Measurements from ENCODE around the gene RTP3.
A peak's percentile ranks its signal among the peaks of the same experiment; 100 is the strongest.
"Not testable (repeated sequence)": the region's sequence is repeated elsewhere in the genome, so short reads cannot be mapped to it uniquely, and the experiment has no call there.

The RTP3 gene

DNA sequence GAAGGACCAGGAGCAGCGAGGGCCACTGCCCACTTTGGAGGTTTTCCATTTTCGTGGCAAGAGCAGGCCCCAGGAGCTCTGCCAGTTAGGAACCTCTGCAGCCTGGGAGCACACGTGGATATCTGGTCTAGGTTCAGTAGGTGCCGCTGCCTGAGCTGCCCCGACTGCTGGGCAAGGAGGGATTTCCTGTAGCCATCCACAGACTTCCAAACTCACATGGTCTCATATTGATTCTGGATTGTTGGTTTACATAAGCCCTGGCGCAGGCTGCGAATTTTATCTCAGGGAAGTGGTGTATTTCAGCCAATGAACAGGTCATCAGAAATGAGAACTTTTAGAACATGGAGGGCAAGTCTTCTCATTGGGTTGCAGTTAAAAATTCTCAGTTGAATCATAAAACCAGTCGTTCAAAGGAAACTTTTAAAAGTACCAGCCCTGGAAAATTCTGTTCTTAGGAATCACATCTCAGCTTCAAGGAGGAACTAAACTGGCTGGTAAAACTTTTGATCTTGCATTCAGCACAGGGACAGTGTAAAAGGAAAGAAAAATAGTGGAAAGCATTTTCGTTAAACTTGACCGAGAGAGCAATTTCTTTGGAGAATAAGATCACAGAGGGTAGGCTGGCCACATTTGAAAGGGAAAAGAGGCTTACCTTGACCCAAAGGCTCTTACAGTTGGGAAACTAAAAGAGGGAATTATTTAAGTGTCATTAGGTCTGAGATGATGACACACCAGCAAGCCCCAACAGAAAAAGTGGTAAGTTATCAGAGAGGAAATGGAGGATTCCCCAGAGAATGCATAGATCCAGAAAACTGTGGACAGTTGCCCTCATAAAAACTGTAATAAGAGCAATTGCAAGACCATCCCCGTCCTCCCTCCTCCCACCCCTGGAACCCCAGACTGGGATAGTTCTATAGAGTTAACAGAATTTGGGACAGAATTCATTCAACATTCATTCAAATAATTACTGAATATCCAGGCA is 6.4 kb upstream of the RTP3 start:
- no peak for DNase-seq (ENCODE audit: low read depth, low spot score)

DNA sequence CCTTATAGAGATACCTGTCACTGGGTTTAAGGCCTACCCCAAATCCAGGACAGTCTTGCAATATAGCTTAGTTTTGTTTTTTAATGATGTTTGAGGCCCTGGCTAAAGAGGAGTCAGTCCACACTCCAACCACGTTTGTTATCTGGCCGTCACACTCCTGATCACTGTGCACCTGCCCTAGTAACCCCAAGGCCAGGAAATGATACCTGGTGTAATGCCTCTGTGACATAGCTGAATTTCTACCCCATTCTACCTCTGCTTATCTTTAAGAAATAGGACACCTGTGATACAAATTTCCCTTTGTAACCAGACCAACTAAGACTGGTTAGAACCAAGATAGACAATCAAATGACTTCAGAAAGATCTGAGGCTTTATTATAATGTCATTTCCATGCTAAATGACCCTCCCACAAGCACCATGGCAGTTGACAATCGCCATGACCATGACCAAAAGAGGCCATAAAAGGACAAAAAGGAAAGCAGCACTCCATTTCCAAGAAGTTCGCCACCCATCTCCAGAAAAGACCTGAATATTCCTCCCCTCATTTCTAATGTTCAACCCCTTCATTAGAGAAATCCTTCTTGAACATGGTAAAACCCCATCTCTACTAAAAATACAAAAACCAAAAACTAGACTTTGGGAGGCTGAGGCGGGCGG is 4.8 kb upstream of the RTP3 start:
- no peak for DNase-seq (ENCODE audit: low read depth, low spot score)

DNA sequence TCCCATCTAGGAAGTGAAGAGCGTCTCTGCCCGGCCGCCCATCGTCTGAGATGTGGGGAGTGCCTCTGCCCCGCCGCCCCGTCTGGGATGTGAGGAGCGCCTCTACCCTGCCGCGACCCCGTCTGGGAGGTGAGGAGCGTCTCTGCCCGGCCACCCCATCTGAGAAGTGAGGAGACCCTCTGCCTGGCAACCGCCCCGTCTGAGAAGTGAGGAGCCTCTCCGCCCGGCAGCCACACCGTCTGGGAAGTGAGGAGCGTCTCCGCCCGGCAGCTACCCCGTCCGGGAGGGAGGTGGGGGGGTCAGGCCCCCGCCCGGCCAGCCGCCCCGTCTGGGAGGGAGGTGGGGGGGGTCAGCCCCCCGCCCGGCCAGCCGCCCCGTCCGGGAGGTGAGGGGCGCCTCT is 3.3 kb upstream of the RTP3 start:
- not testable (repeated sequence) for DNase-seq (ENCODE audit: low read depth, low spot score)

DNA sequence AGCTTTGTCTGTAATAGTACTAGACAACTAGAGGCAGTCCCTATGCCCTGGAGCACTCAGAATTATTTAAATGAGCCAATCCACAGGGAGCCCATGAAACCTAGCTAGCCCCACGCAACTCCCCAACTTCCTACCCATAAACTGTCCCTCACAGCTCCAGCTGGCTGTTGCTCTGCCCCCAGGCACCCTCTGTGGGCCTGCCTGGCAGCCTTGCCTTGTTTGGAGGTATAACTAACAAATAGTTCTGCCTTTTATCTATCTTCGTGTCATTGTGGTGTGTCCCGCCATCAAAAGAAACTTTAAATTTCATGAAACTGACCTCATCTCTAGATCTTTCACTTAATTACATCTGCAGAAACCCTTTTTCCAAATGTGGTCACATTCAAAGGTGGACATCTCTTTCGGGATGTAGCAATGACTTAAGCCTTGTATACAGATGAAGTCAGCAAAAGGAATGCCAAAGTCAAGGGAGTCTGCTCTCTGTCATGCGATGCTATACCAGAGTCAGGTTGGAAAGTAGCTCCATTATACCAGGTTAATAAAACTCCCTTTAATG is 1.8 kb upstream of the RTP3 start:
- DNase-seq (ENCODE audit: low read depth, low spot score) = peak; percentile 83

DNA sequence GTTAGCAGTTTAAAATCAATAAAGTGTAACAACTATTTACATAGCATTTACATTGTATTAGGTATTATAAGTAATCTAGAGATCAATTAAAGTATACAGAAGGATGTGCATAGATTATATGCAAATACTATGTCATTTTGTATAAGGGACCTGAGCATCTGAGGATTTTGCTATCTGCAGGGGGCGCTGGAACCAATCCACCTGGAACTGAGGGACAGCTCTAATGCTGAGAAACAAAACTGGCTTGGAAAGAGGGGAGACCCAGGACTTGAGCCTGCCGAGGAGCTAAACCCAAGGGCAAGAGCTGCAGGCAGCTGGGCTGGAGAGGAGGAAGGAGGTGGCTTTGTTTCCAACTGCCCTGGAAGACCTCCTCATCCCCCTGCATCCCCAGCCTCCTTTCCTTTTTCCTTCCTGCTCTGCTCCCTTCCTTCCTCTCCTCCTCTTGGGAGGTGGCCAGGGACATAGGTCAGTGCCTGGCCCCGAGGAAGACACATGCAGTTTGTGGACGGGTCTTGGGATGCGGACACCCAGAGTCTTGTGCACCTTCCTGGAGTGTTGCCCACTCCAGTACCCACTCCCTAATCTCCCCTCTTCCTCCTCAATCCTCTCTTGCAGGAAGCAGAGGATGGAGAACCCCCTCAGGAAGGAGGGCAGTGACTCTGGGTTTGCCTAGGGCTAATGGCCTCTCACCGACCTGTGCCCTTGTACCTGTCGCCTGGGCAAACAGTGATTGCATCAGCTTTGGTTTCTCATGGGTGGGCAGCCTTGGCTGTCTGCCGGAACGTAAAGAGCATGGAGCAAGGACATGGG is 825 bp upstream of the RTP3 start:
- DNase-seq (ENCODE audit: low read depth, low spot score) = peak; percentile 31

DNA sequence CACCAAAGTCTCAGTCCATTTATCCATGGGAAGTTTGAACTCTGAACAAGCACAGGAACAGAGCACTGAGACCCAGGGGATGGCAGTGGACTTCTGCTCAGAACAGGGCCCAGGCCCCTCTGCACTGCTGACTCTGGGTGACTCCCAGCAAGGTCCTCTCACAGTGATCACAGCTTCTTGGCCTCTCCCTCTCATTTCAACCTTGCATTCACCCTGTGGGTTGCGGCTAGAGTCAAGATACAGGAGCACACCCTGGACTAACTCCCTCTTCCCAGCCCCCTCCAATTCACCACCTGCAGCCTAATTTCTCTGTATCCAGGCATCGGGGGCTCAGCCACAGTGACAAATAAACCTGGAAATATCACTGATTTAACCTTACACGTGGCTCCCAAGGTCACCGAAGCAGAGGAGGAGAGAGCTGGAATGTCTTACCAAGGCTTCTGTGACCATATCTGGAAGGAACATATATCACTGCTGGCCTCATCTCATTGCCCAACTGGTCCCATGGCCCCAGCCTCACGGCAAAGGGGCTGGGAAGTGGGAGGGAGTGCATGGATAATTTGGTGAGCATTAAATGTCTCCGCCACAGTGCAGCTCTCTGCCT is 1.2 kb downstream of the RTP3 start:
- DNase-seq (ENCODE audit: low read depth, low spot score) = no peak

DNA sequence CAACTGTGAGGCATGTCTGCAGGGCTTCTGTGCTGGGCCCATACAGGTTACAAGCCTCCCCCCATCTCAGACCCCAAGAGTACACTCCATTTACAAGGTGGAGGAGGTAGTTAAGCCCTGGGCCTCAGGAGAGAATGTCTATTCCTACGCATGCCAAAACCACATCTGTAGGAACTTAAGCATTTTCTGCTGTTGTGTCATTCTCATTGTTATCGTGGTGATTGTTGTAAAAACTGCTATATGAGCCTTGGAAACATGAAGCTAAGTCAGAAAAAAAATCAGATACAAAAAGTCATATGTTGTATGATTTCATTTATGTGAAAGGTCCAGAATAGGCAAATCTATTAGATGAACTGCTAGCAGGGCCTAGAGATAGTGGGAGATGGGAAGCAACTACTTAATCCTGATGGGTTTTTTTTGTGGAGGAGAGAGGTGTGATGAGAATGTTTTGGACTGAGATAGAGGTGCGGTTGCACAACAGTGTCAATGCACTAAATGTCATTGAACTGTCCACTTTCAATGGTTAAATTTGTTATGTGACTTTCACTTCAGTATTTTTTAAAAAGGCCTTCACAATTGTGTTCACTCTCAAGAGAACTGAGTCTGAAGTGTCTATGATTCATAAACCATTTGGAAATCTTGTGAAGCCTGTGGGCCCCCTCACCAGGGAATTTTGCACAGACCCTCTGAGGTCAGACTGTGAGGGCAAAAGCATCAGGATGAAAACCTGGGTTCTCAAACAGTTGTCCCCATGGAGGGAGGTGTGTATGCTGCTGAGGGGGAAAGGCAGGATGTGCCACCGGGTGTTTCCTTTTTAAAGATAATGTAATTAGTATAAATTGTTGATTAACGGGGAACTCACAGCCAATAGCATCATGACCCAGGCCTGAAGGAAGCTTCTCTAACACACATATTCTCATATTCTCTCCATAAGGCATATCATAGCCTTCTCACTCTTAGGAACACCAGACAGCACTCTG is 3.2 kb downstream of the RTP3 start:
- DNase-seq (ENCODE audit: low read depth, low spot score) = no peak

DNA sequence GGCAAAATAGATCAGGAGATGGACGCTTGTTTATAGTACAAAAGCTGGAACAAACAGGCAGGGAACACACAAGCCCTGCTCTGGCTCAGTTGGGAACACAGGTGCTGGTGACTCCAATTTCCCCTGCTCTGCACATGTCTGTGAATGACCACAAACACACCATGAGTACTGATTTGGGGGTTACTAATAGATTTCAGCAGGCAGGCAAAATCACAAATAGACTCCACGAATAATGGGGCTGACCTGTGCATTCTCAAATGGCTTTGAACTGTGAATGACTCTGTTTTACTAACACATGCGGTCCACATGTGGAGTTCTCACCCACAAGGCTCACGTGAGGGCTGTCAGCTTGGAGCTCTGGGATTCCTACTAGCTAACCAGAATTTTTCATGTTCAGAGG is 3.9 kb downstream of the RTP3 start:
- no peak for DNase-seq (ENCODE audit: low read depth, low spot score)

DNA sequence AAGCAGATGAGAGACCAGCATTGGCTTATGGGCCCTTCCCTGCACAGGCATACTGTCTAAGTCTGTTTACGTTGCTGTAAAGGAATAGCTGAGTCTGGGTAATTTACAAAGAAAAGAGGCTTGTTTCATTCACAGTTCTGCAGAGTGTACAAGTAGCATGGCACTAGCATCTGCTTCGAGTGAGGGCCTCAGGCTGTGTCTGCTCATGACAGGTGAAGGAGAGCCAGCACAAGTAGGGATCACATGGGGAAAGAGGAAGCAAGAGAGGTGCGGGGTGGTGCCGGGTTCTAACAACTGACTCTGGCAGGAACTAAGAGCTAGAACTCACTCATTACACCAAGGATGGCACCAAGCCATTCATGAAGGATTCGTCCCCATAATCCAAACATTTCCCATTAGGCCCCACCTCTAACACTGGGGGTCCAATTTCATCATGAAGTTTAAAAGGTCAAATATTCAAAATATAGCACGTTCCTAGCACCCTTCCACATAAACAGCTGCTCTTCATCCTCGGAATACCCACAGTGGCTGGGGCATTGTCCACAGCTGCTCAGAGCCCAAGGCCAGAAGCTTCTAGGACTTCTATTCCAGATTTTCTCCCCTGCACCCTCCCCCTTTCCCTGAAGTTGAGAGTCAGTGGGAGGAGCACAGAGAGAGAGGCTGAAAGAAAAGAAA is 5.6 kb downstream of the RTP3 start:
- no peak for DNase-seq (ENCODE audit: low read depth, low spot score)

DNA sequence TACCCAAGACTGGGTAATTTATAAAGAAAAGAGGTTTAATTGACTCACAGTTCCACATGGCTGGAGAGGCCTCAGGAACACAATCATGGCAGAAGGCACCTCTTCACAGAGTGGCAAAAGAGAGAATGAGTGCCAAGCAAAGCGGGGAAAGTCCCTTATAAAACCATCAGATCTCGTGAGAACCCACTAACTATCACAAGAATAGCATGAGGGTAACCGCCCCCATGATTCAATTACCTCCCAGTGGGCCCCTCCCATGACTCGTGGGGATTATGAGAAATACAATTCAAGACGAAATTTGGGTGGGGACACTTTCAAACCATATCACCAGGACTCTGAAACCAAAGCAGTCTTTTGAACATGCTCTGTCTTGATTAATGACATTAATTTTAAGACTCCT is 7.0 kb downstream of the RTP3 start:
- no peak for DNase-seq (ENCODE audit: low read depth, low spot score)

DNA sequence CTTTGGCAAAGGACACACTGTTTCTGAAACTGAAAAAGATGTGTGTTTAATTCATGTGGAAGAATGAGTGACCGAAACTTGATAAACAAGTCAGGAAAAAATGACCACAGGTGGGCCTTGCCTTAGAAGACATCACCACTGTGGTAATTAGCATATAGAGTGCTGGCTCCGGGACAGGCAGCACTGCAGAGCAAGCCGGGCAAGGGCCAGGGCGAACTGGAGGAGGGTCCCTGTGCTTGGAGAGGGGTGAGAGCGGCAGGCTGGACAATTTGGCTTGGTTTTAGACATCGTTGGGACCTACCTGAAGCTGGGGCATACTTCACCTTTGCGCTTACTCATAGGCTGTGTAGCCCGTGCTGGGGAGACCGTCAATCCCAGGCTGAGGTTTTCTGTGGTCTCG is 8.2 kb downstream of the RTP3 start:
- DNase-seq (ENCODE audit: low read depth, low spot score) = no peak

DNA sequence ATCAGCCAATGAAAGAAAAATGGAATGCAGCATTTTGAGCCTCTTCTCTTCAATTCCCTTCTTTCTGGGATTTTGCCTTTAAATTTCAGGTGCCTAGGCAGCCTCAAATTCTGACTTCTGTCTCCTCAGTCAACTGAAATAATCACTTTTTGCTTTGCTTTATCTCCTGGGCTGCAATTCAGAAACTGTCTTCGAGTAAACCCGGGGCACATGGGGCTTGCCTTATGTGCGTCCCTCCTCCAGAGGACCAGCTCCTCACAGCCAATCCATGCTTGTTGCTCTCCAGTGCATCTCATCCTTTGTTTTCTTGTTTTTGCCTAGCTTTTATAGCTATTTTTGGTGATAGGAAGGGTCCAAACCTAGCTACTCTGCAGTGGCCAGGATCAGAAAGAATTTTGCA is 8.8 kb downstream of the RTP3 start:
- no peak for DNase-seq (ENCODE audit: low read depth, low spot score)

DNA sequence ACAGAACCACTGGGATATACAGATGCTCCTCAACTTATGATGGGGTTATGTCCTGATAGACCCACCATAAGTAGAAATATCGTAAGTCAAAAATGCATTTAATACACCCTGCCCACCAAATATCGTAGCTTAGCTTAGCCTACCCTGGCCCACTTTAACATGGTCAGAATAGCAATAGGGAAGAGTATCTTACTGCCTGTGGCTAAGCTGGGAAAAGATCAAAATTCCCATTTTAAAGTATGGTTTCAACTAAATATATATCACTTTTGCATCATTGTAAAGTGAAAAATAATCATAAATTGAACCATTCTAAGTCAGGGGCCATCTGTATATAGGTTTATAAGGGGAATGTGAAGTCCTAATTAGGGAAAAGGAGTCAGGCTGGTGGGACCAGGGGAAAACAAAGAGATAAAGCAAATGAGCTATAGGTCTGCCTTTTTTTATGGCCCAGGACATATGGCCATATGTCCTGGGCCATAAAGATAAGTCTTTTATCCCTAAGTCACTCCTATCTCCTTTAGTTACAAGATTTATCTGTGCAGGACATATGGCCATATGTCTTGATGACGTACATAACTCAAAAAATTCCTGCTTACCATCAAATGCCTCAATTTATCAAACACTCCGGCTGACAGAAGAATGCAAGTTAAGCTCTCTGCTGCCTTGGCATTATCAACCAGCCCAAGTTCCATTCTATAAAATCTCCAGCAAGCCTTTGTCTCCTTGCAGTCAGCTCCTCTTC is 11.2 kb downstream of the RTP3 start:
- DNase-seq (ENCODE audit: low read depth, low spot score) = no peak

DNA sequence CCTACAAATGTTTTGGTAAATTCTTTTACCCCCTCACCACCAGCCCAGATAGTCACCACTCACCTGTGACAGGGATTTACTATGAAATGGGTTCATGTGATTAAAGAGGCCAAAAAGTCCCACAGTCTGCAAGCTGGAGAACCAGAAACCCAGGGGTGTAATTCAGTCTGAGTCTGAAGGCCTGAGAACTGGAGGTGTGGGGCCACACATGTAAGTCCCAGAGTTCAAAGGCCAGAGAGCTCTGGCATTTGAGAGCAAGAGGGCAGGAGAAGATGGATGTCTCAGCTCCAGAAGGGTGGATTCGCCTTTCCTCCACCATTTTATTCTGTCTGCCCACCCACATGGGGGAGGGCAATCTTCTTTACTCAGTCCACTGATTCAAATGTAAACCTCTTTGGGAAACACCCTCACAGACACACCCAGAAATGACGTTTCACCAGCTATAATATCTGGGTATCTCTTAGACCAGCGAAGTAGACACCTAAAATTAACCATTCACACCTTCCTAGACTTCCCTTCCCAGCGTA is 11.9 kb downstream of the RTP3 start:
- DNase-seq (ENCODE audit: low read depth, low spot score) = peak; percentile 29

DNA sequence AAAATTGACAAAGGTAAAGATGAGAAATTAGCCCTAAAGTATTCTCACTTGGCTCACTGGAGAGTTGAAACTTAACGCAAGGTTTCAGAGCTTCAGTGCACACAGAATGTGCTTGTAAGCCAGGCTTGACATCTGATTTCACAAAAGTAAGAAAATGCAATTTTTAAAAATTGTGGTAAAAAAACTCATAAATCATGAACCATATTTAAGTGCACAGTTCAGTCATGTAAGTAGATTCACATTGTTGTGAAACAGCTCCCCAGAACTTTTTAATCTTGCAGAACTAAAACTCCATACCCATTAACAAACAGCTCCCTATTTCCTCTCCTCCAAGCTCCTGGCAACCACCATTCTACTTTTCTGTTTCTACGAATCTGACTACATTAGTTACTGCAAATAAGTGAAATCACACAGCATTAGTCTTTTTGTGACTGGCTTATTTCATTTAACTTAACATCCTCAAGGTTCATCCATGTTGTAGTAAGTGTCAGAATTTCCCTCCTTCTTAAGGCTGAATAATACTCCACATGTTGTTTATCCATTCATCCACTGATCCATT is 14.5 kb downstream of the RTP3 start:
- DNase-seq (ENCODE audit: low read depth, low spot score) = no peak

DNA sequence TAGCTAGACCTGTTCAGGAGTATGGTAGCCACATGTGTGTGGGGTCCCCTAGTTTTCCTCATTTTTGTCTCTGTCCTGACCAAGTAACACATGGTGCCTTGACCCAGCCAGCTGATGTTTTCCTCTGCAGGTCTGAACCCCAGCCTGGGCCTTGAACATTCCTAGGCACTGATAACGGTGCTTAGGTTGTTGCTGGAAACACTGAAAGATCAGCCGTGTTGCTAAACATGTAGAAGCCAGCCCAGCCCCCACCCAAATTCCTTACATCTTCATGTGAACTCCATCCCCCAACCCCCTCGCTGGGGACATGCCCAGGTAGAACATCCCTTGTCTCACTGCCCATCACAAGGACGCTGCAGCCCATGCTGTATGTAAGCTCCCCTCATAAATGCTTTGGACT is 18.7 kb downstream of the RTP3 start:
- DNase-seq (ENCODE audit: low read depth, low spot score) = no peak

DNA sequence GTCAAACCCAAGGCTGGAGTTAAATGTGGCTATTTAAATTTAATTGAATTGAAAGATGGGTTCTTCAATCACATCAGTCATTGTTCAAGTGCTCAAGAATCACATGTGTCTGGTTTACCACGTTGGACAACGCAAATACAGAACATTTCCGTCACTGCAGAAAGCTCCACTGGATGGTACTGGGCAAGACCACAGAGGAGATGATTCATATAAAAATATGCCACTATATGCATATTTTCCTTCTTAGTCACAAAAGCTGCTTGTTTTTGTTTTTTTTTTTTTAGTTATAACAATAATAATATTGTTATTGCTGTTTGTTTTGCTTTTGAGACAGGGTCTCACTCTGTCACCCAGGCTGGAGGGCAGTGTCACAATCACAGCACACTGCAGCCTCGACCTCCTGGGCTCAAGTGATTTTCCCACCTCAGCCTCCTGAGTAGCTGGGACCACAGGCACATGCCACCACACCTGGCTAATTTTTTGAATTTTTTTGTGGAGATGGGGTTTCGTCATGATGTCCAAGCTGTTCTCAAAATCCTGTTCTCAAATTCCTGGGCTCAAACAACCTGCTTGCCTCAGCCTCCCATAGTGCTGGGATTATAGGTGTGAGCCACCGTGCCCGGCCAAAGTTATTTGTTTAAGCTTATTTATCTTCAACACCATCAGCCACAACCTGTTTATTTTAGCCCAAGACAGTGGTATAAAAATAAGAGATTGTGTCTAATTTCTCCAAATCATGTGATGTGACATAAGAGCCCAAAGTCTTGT is 19.4 kb downstream of the RTP3 start:
- DNase-seq (ENCODE audit: low read depth, low spot score) = no peak

DNA sequence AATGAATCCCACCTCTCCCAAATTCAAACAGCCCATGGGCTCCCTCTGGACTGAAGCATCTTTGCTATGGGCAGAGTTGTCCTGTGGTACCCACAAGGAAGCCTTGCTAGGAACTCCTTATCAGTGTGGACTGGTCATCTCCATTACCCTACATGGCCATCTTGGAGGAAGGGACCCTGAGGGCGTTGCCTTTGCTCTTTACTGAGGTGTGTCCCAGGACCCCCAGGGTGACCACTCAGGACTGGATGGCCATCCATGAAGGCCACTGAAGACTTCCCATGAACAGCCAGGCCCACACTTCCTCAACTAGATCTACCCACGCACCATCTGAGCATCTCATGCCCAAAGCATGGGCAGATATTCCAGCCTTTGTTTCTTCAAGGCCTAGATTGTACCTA is 20.0 kb downstream of the RTP3 start:
- no peak for DNase-seq (ENCODE audit: low read depth, low spot score)
